HS-27A (cell line): ENCODE data around the gene APOO.
"Not testable (repeated sequence)": the region's sequence is repeated elsewhere in the genome, so short reads cannot be mapped to it uniquely, and the experiment has no call there.

ENCODE experiments used
- DNase-seq: peaks from one replicate; pipeline ENCODE4 v3.0.0-alpha.2; 2012; ENCODE audit warnings: low read depth, missing footprints

Gene APOO

GRCh38 chrX:23902419-23902818, 5.3 kb downstream of the APOO start:
- DNase-seq, result no peak

GRCh38 chrX:23901805-23902204, 5.9 kb downstream of the APOO start:
- DNase-seq, result no peak

- DNase-seq, result no peak
Measured at GRCh38 chrX:23901060-23901459, 6.7 kb downstream of the APOO start.

GRCh38 chrX:23900220-23900797, 7.4 kb downstream of the APOO start:
- DNase-seq, result no peak

GRCh38 chrX:23898412-23898959, 9.3 kb downstream of the APOO start:
- no peak for DNase-seq

GRCh38 chrX:23896981-23897380, 10.8 kb downstream of the APOO start:
- no peak for DNase-seq

GRCh38 chrX:23896539-23896938, 11.2 kb downstream of the APOO start:
- not testable (repeated sequence) for DNase-seq

- DNase-seq, result not testable (repeated sequence)
Measured at GRCh38 chrX:23894993-23895392, 12.7 kb downstream of the APOO start.

- no peak for DNase-seq
Measured at GRCh38 chrX:23890933-23891332, 16.8 kb downstream of the APOO start.

GRCh38 chrX:23888887-23889501, 18.7 kb downstream of the APOO start:
- DNase-seq, result no peak

- no peak for DNase-seq
Measured at GRCh38 chrX:23887918-23888317, 19.8 kb downstream of the APOO start.

- no peak for DNase-seq
Measured at GRCh38 chrX:23887451-23887850, 20.3 kb downstream of the APOO start.

- DNase-seq, result no peak
Measured at GRCh38 chrX:23885803-23886202, 21.9 kb downstream of the APOO start.

GRCh38 chrX:23884427-23885024, 23.2 kb downstream of the APOO start:
- no peak for DNase-seq

- no peak for DNase-seq
Measured at GRCh38 chrX:23883737-23884354, 23.9 kb downstream of the APOO start.

GRCh38 chrX:23879380-23880090, 28.2 kb downstream of the APOO start:
- DNase-seq, result no peak

GRCh38 chrX:23871905-23872546, 35.7 kb downstream of the APOO start:
- no peak for DNase-seq

GRCh38 chrX:23870041-23870440, 37.7 kb downstream of the APOO start:
- DNase-seq, result no peak

- no peak for DNase-seq
Measured at GRCh38 chrX:23864742-23865326, 42.9 kb downstream of the APOO start.

- DNase-seq, result not testable (repeated sequence)
Measured at GRCh38 chrX:23861952-23862351, 45.8 kb downstream of the APOO start.

- DNase-seq, result no peak
Measured at GRCh38 chrX:23861215-23861896, 46.4 kb downstream of the APOO start.
